ENCODE data around the gene SLC35B2. TPM values are rescaled to one million over a fixed set of nuclear protein-coding genes. Genes with fewer than 3 reads are reported as not detected.

The SLC35B2 gene
- total and polyA plus RNA-seq, 2 experiments from 2014 or later = 101 to 114 TPM

GRCh38 chr6:44229376-44230033, 27.8 kb downstream of the SLC35B2 start:
- no peaks in the 10 kb centered on the region for H3K9me2 ChIP-seq (ENCODE audit: insufficient read depth)
- H3K79me2 ChIP-seq (ENCODE audit: insufficient read depth) = no peaks in the 10 kb centered on the region; the same call in 1 of the 2 replicates
- no peaks in the 10 kb centered on the region for H4K20me1 ChIP-seq (ENCODE audit: insufficient read depth)
- H3K4me3 ChIP-seq = no peak overlapping the region
- in situ Hi-C loops (cut with MboI) = no loop called here
- H3F3A ChIP-seq (ENCODE audit: insufficient read depth) = peaks cover 15% of the 10 kb centered on the region
- H3K4me1 ChIP-seq (ENCODE audit: insufficient read depth) = peaks cover 28% of the 10 kb centered on the region
- 70 to 80% methylated on average over 8 to 11 of the region's 11 CpGs for WGBS, 2 experiments (ENCODE audit: low coverage in 1 of 2, low lambda C conversion rate in 2 of 2, missing lambda C conversion rate in 2 of 2)
- H3K27ac ChIP-seq = no peak overlapping the region
- H2AFZ ChIP-seq = no peak overlapping the region
- DNase-seq = no peak
- no peaks in the 10 kb centered on the region for H3K27me3 ChIP-seq (replicated peaks; ENCODE audit: insufficient read depth)
- no peaks in the 10 kb centered on the region for H3K9me3 ChIP-seq (ENCODE audit: low read depth)
- TF ChIP-seq EZH2phosphoT487 (IDR thresholded peaks at IDR 0.05; ENCODE audit: insufficient read depth, low read depth) (no peak), EZH2 (IDR thresholded peaks at IDR 0.05; ENCODE audit: insufficient read depth, poor library complexity, severe bottlenecking) (no peak)
- no peaks in the 10 kb centered on the region for H3K36me3 ChIP-seq (ENCODE audit: low read depth)
- H3K9ac ChIP-seq = no peak overlapping the region
- peak overlapping the region; percentile 13 for H3K4me2 ChIP-seq (ENCODE audit: unreplicated experiment)

DNA sequence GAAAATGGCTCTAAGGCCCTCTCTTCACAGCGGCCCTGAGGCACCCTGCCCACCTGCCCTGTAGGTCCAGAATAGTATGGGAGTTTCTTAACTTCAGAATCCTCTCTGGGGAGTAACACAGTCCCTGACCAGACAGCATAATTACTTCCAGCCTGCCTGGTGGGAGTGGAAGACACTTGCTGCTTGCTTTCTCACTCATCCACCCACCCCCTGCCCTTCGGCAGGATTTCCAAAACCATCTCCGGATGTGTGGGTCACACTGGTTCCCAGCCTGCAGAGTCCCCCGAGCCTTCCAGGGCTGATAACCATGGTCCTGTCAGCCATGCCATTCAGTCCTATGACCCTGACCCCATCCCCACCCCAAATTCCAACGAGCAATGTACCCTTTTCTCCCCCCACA, 28.5 kb downstream of the SLC35B2 start:
- H3K27me3 ChIP-seq (replicated peaks; ENCODE audit: insufficient read depth) = no peaks in the 10 kb centered on the region
- WGBS, 2 experiments (ENCODE audit: low coverage in 1 of 2, low lambda C conversion rate in 2 of 2, missing lambda C conversion rate in 2 of 2) = 14 to 15% methylated on average over 5 of the region's 5 CpGs
- peaks cover 24% of the 10 kb centered on the region for H3K4me1 ChIP-seq (ENCODE audit: insufficient read depth)
- no peaks in the 10 kb centered on the region; the same call in 1 of the 2 replicates for H3K79me2 ChIP-seq (ENCODE audit: insufficient read depth)
- H3K4me3 ChIP-seq = no peak overlapping the region
- no peaks in the 10 kb centered on the region for H4K20me1 ChIP-seq (ENCODE audit: insufficient read depth)
- no peak overlapping the region for H3K9ac ChIP-seq
- no peak for TF ChIP-seq EZH2phosphoT487 (IDR thresholded peaks at IDR 0.05; ENCODE audit: insufficient read depth, low read depth)
- TF ChIP-seq EZH2 (IDR thresholded peaks at IDR 0.05; ENCODE audit: insufficient read depth, poor library complexity, severe bottlenecking) = no peak
- H3K27ac ChIP-seq = no peak overlapping the region
- H3K36me3 ChIP-seq (ENCODE audit: low read depth) = no peaks in the 10 kb centered on the region
- in situ Hi-C loops (cut with MboI) = no loop called here
- no peaks in the 10 kb centered on the region for H3K9me2 ChIP-seq (ENCODE audit: insufficient read depth)
- peak; percentile 77 for DNase-seq
- peaks cover 12% of the 10 kb centered on the region for H3F3A ChIP-seq (ENCODE audit: insufficient read depth)
- H3K9me3 ChIP-seq (ENCODE audit: low read depth) = no peaks in the 10 kb centered on the region
- H3K4me2 ChIP-seq (ENCODE audit: unreplicated experiment) = peak overlapping the region; percentile 13
- H2AFZ ChIP-seq = no peak overlapping the region

- WGBS, 2 experiments (ENCODE audit: low coverage in 1 of 2, low lambda C conversion rate in 2 of 2, missing lambda C conversion rate in 2 of 2) = 76 to 77% methylated on average over 7 of the region's 7 CpGs
- Histone ChIP-seq H3K4me2 (ENCODE audit: unreplicated experiment) (no peak overlapping the region), H3F3A (ENCODE audit: insufficient read depth) (peaks cover 8% of the 10 kb centered on the region; the same call in 1 of the 2 replicates), H3K9ac (no peak overlapping the region), H3K9me3 (ENCODE audit: low read depth) (no peaks in the 10 kb centered on the region), H3K79me2 (ENCODE audit: insufficient read depth) (no peaks in the 10 kb centered on the region; the same call in 1 of the 2 replicates), H4K20me1 (ENCODE audit: insufficient read depth) (no peaks in the 10 kb centered on the region), H3K4me1 (ENCODE audit: insufficient read depth) (peaks cover 20% of the 10 kb centered on the region), H3K4me3 (no peak overlapping the region), H3K9me2 (ENCODE audit: insufficient read depth) (no peaks in the 10 kb centered on the region), H3K27ac (no peak overlapping the region), H3K27me3 (replicated peaks; ENCODE audit: insufficient read depth) (no peaks in the 10 kb centered on the region), H3K36me3 (ENCODE audit: low read depth) (no peaks in the 10 kb centered on the region), H2AFZ (no peak overlapping the region)
- DNase-seq = no peak
- TF ChIP-seq EZH2 (IDR thresholded peaks at IDR 0.05; ENCODE audit: insufficient read depth, poor library complexity, severe bottlenecking) (no peak), EZH2phosphoT487 (IDR thresholded peaks at IDR 0.05; ENCODE audit: insufficient read depth, low read depth) (no peak)
- in situ Hi-C loops (cut with MboI) = no loop called here
These were observed 28.9 kb downstream of the SLC35B2 start for GRCh38 chr6:44228433-44228832.

DNA sequence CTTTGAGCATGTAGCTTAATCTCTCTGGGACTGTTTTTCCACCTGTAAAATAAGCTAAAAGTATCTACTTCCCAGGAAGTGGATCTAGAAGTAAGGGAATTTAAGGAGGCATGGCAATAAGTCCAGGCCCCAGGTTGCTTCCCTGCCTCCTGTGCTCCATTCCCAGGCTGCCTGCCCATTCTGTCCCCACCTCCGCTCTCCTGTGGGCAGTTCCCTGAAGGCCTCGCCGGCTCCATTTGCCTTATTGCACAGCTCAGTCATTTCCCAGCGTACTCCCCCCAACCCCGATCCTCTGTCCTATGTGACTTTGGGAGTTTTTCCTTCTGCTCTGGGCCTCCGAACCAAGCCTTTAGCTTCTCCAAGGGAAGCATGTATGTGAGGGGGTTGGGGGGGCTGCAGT, 29.3 kb downstream of the SLC35B2 start:
- Histone ChIP-seq H4K20me1 (ENCODE audit: insufficient read depth) (no peaks in the 10 kb centered on the region), H3K27me3 (replicated peaks; ENCODE audit: insufficient read depth) (no peaks in the 10 kb centered on the region), H2AFZ (no peak overlapping the region), H3K27ac (no peak overlapping the region), H3K79me2 (ENCODE audit: insufficient read depth) (no peaks in the 10 kb centered on the region; the same call in 1 of the 2 replicates), H3K9me3 (ENCODE audit: low read depth) (no peaks in the 10 kb centered on the region), H3K9ac (no peak overlapping the region), H3K36me3 (ENCODE audit: low read depth) (no peaks in the 10 kb centered on the region), H3K4me3 (no peak overlapping the region), H3F3A (ENCODE audit: insufficient read depth) (0 out of 2 replicates have a peak, but pooled peaks cover 6% of the 10 kb centered on the region), H3K4me1 (ENCODE audit: insufficient read depth) (peaks cover 19% of the 10 kb centered on the region), H3K4me2 (ENCODE audit: unreplicated experiment) (no peak overlapping the region), H3K9me2 (ENCODE audit: insufficient read depth) (no peaks in the 10 kb centered on the region)
- no peak for DNase-seq
- 73 to 79% methylated on average over 6 of the region's 6 CpGs for WGBS, 2 experiments (ENCODE audit: low coverage in 1 of 2, low lambda C conversion rate in 2 of 2, missing lambda C conversion rate in 2 of 2)
- no peak for TF ChIP-seq EZH2phosphoT487 (IDR thresholded peaks at IDR 0.05; ENCODE audit: insufficient read depth, low read depth)
- in situ Hi-C loops (cut with MboI) = no loop called here
